AG10803 (cell line): ENCODE data around the gene DHRSX.
"Not testable (repeated sequence)": the region's sequence is repeated elsewhere in the genome, so short reads cannot be mapped to it uniquely, and the experiment has no call there.

Experiments used
- DNase-seq: peaks from one replicate; pipeline ENCODE4 v3.0.0; 2010; ENCODE audit warnings: low read depth
- H3K4me3 ChIP-seq: 2 replicates; pipeline ENCODE4 v1.5.1; 2011; ENCODE audit warnings: mild to moderate bottlenecking, low read length, control low read depth
- CTCF ChIP-seq: conservative IDR thresholded peaks from 2 replicates; pipeline ENCODE4 v1.5.1; 2011; ENCODE audit warnings: mild to moderate bottlenecking, low read length, control low read depth, inconsistent platforms

DHRSX gene

GRCh38 chrX:2220296-2220695 lies 280.5 kb downstream of the DHRSX start:
- DNase-seq = no peak
- H3K4me3 ChIP-seq = no peak overlapping the region
- no peak for TF ChIP-seq CTCF

- H3K4me3 ChIP-seq, DNase-seq: not testable (repeated sequence)
Measured at GRCh38 chrX:2214138-2214823, 286.5 kb downstream of the DHRSX start.

GRCh38 chrX:2211667-2212066 lies 289.1 kb downstream of the DHRSX start:
- not testable (repeated sequence) for DNase-seq, H3K4me3 ChIP-seq

- DNase-seq = no peak
- TF ChIP-seq CTCF = no peak
- H3K4me3 ChIP-seq = no peak overlapping the region
Measured at GRCh38 chrX:2193273-2193592, 307.5 kb downstream of the DHRSX start.

- TF ChIP-seq CTCF = no peak
- DNase-seq = no peak
- H3K4me3 ChIP-seq = no peak overlapping the region
Measured at GRCh38 chrX:2192584-2193272, 308.0 kb downstream of the DHRSX start.

- no peak for DNase-seq
- no peak overlapping the region for H3K4me3 ChIP-seq
- no peak for TF ChIP-seq CTCF
Measured at GRCh38 chrX:2188840-2189239, 311.9 kb downstream of the DHRSX start.

- TF ChIP-seq CTCF = no peak
- H3K4me3 ChIP-seq = no peak overlapping the region
- no peak for DNase-seq
Measured at GRCh38 chrX:2188330-2188792, 312.4 kb downstream of the DHRSX start.

GRCh38 chrX:2187352-2188115 lies 313.2 kb downstream of the DHRSX start:
- no peak overlapping the region for H3K4me3 ChIP-seq
- no peak for TF ChIP-seq CTCF

More at GRCh38 chrX:2187352-2188115, 313.2 kb downstream of the DHRSX start:
- DNase-seq = no peak
